Stimulated activated memory B cell treated with anti-CD40 and anti-IgM and Interleukin-4, amounts not matched to agents 10 μg/mL and 1 μg/mL and 100 μg/mL, for 72 hours (primary cell): ENCODE data around the gene DERL2.
"Not testable (repeated sequence)": the region's sequence is repeated elsewhere in the genome, so short reads cannot be mapped to it uniquely, and the experiment has no call there.

ENCODE experiments used
- ATAC-seq: fragments of 150-1000 bp; cut with Tn5 transposase; 2 replicates; pipeline ENCODE4 v1.10.0; 2021
- H3K27ac Mint-ChIP-seq: one replicate; pipeline ENCODE4 v1.8.0; 2022; ENCODE audit warnings: mild to moderate bottlenecking, mixed read lengths
- H3K27me3 Mint-ChIP-seq: one replicate; pipeline ENCODE4 v1.8.0; 2022; ENCODE audit warnings: mixed read lengths
- H3K36me3 Mint-ChIP-seq: one replicate; pipeline ENCODE4 v1.8.0; 2022; ENCODE audit warnings: mixed read lengths
- H3K4me1 Mint-ChIP-seq: one replicate; pipeline ENCODE4 v1.8.0; 2022; ENCODE audit warnings: mixed read lengths
- H3K4me3 Mint-ChIP-seq: one replicate; pipeline ENCODE4 v1.8.0; 2022; ENCODE audit warnings: mild to moderate bottlenecking, moderate library complexity, mixed read lengths
- H3K9me3 Mint-ChIP-seq: one replicate; pipeline ENCODE4 v1.8.0; 2022; ENCODE audit warnings: mixed read lengths

The DERL2 gene

GRCh38 chr17:5480962-5481361 lies 5.0 kb downstream of the DERL2 start:
- H3K36me3 Mint-ChIP-seq = peaks cover 60% of the 10 kb centered on the region
- no peak for ATAC-seq
- H3K4me3 Mint-ChIP-seq = no peak overlapping the region
- no peak overlapping the region for H3K27ac Mint-ChIP-seq
- peaks cover 27% of the 10 kb centered on the region for H3K4me1 Mint-ChIP-seq
- H3K27me3 Mint-ChIP-seq = no peaks in the 10 kb centered on the region
- H3K9me3 Mint-ChIP-seq = no peaks in the 10 kb centered on the region

DNA sequence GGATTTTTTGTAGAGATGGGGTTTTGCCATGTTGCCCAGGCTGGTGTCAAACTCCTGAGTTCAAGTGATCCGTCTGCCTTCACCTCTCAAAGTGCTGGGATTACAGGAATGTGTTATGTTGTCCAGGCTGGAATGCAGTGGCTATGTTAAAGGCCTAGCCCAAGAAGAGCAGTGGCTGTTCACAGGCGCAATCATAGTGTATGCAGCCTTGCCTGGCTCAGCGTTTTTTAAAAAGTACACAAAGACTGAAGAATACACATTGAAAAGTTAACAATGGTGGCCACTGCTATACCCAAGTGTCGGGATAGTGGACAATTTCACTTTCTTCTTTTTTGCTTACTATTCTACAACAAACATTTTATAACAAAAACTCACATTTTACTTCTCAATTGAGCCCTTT lies 7.0 kb downstream of the DERL2 start:
- Mint-ChIP-seq H3K27me3 (no peaks in the 10 kb centered on the region), H3K4me1 (peaks cover 13% of the 10 kb centered on the region), H3K9me3 (no peaks in the 10 kb centered on the region), H3K36me3 (peaks cover 67% of the 10 kb centered on the region), H3K27ac (no peak overlapping the region), H3K4me3 (no peak overlapping the region)
- no peak for ATAC-seq

DNA sequence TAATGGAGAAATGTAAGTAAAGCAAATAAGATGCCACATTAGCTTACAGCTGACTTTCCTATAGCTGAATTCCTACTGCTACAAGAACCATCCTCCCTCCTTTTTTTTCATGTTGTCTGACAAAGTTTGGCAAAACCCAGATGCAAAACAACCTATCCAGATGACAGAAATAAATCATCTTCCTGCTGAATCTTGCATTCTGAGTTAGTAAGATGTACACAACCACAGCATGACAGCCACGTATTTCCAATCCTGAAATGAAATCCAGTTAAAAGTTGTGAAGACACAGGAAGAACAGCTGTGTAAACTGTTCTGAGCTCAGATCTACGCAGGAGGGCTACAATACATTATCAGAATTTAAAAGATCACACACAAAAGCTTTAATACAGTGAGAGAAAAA lies 12.1 kb downstream of the DERL2 start:
- Mint-ChIP-seq H3K4me1 (peaks cover 7% of the 10 kb centered on the region), H3K9me3 (no peaks in the 10 kb centered on the region), H3K36me3 (peaks cover 43% of the 10 kb centered on the region), H3K27ac (no peak overlapping the region), H3K4me3 (no peak overlapping the region), H3K27me3 (no peaks in the 10 kb centered on the region)
- ATAC-seq = no peak

DNA sequence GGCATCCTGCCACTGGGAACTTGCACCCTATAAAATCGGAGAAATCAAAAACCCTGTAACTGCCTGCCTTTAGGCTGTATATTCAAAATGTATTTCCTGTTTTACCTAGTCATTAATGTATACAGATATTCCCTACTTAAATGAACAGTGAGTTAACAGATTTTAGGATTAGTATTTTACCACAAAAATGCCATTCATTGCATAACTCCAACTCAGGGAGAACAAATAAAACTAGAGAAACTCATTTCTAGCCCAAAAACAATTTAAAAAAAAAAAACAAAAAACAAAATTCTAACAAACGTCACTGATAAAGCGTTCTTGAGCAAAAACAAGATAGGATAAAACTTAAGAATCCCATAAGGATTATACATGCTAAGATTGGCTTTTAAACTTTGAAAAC lies 13.5 kb downstream of the DERL2 start:
- H3K4me1 Mint-ChIP-seq = peaks cover 8% of the 10 kb centered on the region
- ATAC-seq = no peak
- H3K4me3 Mint-ChIP-seq = no peak overlapping the region
- H3K27me3 Mint-ChIP-seq = no peaks in the 10 kb centered on the region
- H3K9me3 Mint-ChIP-seq = no peaks in the 10 kb centered on the region
- H3K36me3 Mint-ChIP-seq = peaks cover 31% of the 10 kb centered on the region
- H3K27ac Mint-ChIP-seq = no peak overlapping the region

- Mint-ChIP-seq H3K4me1 (peaks cover 38% of the 10 kb centered on the region), H3K27ac (peak overlapping the region; percentile 64), H3K36me3 (peaks cover 13% of the 10 kb centered on the region), H3K4me3 (peak overlapping the region; percentile 90), H3K27me3 (no peaks in the 10 kb centered on the region), H3K9me3 (no peaks in the 10 kb centered on the region)
- ATAC-seq = peak; percentile 3
Measured at GRCh38 chr17:5468075-5468473, 17.9 kb downstream of the DERL2 start.

DNA sequence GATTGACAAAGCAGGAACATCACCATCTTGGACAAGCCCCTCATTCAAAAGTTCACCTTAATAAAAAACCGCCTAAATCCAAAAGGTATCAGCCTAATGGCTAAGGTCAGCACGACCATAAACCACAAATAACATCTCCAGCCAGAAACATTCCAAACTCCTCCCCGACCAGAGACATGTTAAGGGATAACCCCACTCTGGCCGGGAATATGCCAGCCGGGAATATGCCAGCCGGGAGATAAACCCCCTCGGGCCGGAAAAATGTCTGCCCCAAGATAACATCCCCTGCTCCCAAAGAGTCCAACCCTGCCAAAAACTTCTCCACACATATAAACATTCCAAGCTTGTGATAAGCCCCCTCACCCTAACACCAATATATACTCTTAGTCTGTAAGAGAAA lies 18.6 kb downstream of the DERL2 start:
- Mint-ChIP-seq H3K27ac (peak overlapping the region; percentile 64), H3K27me3 (no peaks in the 10 kb centered on the region), H3K4me3 (peak overlapping the region; percentile 90), H3K4me1 (peaks cover 38% of the 10 kb centered on the region), H3K9me3 (no peaks in the 10 kb centered on the region), H3K36me3 (peaks cover 14% of the 10 kb centered on the region)
- no peak for ATAC-seq

DNA sequence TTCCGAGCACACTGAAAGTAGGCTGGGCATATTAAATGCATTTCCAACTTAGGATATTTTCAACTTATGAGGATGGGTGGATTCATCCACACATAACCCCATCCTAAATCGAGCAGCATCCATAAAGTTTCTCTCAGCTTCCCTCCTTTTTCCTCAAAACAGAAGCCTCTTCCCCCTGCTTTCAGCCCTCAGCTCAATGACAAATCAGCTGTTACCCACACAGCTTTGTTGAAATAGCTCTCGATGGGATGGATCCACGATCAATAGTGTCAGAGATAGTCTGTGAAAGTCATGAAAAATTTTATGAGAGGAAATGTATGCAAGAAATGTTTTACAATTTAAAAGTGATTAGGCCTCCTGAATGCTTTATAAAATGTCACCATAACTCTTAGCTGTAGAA lies 19.7 kb downstream of the DERL2 start:
- no peak overlapping the region for H3K27ac Mint-ChIP-seq
- ATAC-seq = no peak

GRCh38 chr17:5464717-5465507 lies 21.1 kb downstream of the DERL2 start:
- no peaks in the 10 kb centered on the region for H3K27me3 Mint-ChIP-seq
- no peaks in the 10 kb centered on the region for H3K9me3 Mint-ChIP-seq
- ATAC-seq = no peak
- no peak overlapping the region for H3K4me3 Mint-ChIP-seq
- peaks cover 38% of the 10 kb centered on the region for H3K4me1 Mint-ChIP-seq
- H3K27ac Mint-ChIP-seq = no peak overlapping the region
- peaks cover 17% of the 10 kb centered on the region for H3K36me3 Mint-ChIP-seq

More for the DNA sequence above, 19.7 kb downstream of the DERL2 start:
- Mint-ChIP-seq H3K4me3 (no peak overlapping the region), H3K27me3 (no peaks in the 10 kb centered on the region), H3K36me3 (peaks cover 9% of the 10 kb centered on the region), H3K4me1 (peaks cover 38% of the 10 kb centered on the region), H3K9me3 (no peaks in the 10 kb centered on the region)

GRCh38 chr17:5446786-5447185 lies 39.2 kb downstream of the DERL2 start:
- ATAC-seq = no peak
- H3K27ac Mint-ChIP-seq = no peak overlapping the region
- H3K9me3 Mint-ChIP-seq = no peaks in the 10 kb centered on the region
- H3K4me3 Mint-ChIP-seq = no peak overlapping the region
- H3K4me1 Mint-ChIP-seq = no peaks in the 10 kb centered on the region
- no peaks in the 10 kb centered on the region for H3K27me3 Mint-ChIP-seq
- H3K36me3 Mint-ChIP-seq = peaks cover 67% of the 10 kb centered on the region

DNA sequence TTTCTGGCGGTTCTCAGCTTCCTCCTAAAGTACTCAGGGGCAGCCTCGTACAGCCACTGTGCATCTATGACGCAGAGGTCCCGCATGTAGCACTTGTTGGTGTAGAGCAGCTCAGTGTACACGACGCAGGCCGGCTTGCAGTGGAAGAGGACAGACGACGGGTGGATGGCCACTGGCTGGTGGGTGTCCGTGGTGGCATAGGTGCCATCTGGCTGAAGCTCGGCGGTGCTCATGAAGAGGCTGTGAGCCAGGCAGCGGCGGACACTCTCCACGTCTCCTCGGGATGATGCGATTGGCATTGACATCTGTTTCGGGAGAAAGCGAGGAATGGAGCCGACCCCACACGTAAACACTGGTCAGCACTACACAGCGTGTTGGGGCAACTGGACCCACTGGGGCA lies 41.8 kb downstream of the DERL2 start:
- Mint-ChIP-seq H3K27ac (no peak overlapping the region), H3K36me3 (peaks cover 49% of the 10 kb centered on the region)

GRCh38 chr17:5443728-5444127 lies 42.2 kb downstream of the DERL2 start:
- H3K27me3 Mint-ChIP-seq = no peaks in the 10 kb centered on the region
- H3K9me3 Mint-ChIP-seq = no peaks in the 10 kb centered on the region
- H3K36me3 Mint-ChIP-seq = peaks cover 49% of the 10 kb centered on the region
- H3K4me3 Mint-ChIP-seq = no peak overlapping the region
- H3K4me1 Mint-ChIP-seq = peaks cover 11% of the 10 kb centered on the region
- no peak overlapping the region for H3K27ac Mint-ChIP-seq
- ATAC-seq = no peak

More for the DNA sequence above, 41.8 kb downstream of the DERL2 start:
- H3K4me3 Mint-ChIP-seq = no peak overlapping the region
- ATAC-seq = no peak
- H3K9me3 Mint-ChIP-seq = no peaks in the 10 kb centered on the region
- H3K27me3 Mint-ChIP-seq = no peaks in the 10 kb centered on the region
- peaks cover 9% of the 10 kb centered on the region for H3K4me1 Mint-ChIP-seq

GRCh38 chr17:5439446-5439764 lies 46.6 kb downstream of the DERL2 start:
- no peaks in the 10 kb centered on the region for H3K9me3 Mint-ChIP-seq
- ATAC-seq = no peak
- H3K36me3 Mint-ChIP-seq = peaks cover 21% of the 10 kb centered on the region

DNA sequence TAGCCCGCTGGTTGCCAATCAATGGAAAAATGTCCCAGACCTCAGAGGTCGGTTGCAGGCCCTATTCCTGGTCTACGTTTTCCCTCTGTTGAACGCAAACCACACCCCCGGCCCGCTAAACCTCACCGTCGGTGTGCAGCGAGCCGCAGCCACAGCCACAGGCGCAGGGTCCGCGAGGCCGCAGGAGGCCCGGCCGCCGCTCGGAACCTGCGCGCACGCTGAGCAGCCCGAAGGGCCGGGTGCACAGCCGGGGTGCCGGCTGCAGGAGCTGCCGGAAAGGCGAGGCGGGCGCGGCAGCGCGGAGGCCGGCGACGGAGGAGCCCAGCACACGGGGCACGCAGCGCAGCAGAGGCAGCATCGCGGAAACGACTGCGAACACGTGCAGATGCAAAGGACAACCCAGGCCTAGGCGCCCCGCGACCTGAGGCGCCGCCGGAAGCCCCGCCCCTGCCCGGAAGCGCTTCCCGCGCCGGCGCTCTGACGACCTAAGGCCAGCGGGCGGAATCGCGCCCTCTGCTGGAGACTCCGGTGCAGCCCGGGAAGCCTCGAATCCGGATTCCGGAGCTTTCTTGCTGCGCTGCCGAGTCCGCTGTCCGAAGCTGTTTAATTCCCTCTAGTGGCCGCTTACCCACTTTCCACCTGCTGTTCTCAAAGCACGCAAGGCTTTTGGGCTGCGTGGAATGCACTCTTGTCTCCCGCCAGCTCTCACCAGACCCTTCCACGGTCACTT lies 47.1 kb downstream of the DERL2 start, which contains the start of gene C1QBP:
Gene C1QBP (minus strand): TSS at position 440 of the 730 bp plus-strand sequence. CDS start 82 bp downstream, at position 358.
- no peaks in the 10 kb centered on the region for H3K9me3 Mint-ChIP-seq
- peaks cover 35% of the 10 kb centered on the region for H3K4me1 Mint-ChIP-seq
- no peaks in the 10 kb centered on the region for H3K27me3 Mint-ChIP-seq
- H3K27ac Mint-ChIP-seq = peak within 1 kb of the TSS; percentile 92
- peaks cover 19% of the 10 kb centered on the region for H3K36me3 Mint-ChIP-seq
- ATAC-seq = peak; percentile 95
- H3K4me3 Mint-ChIP-seq = peak within 1 kb of the TSS; percentile 79

More at GRCh38 chr17:5439446-5439764, 46.6 kb downstream of the DERL2 start:
- peak overlapping the region; percentile 92 for H3K27ac Mint-ChIP-seq
- H3K27me3 Mint-ChIP-seq = no peaks in the 10 kb centered on the region
- H3K4me1 Mint-ChIP-seq = peaks cover 35% of the 10 kb centered on the region
- peak overlapping the region; percentile 79 for H3K4me3 Mint-ChIP-seq

GRCh38 chr17:5437721-5438317 lies 48.2 kb downstream of the DERL2 start:
- Mint-ChIP-seq H3K4me1 (peaks cover 41% of the 10 kb centered on the region), H3K36me3 (peaks cover 24% of the 10 kb centered on the region), H3K27me3 (no peaks in the 10 kb centered on the region), H3K9me3 (no peaks in the 10 kb centered on the region), H3K27ac (peak overlapping the region; percentile 92), H3K4me3 (peak overlapping the region; percentile 79)
- ATAC-seq = no peak

GRCh38 chr17:5435781-5436315 lies 50.1 kb downstream of the DERL2 start:
- Mint-ChIP-seq H3K36me3 (peaks cover 34% of the 10 kb centered on the region), H3K27ac (peak overlapping the region; percentile 62), H3K4me1 (peaks cover 44% of the 10 kb centered on the region)
- not testable (repeated sequence) for ATAC-seq, H3K4me3 Mint-ChIP-seq, H3K9me3 Mint-ChIP-seq, H3K27me3 Mint-ChIP-seq
